Fibroblast of lung (primary cell): ENCODE measurements around the gene ZBTB34.

Experiments used
- CTCF ChIP-seq, 2 donors: IDR thresholded peaks in 1 of 2; conservative IDR thresholded peaks in 1 of 2; 1 replicate in 1 of 2; 2 replicates in 1 of 2; pipeline ENCODE4 v1.5.1; 2011 to 2012; ENCODE audit warnings: low read length in 2 of 2, control low read depth in 1 of 2, inconsistent platforms in 1 of 2, low read depth in 1 of 2, mild to moderate bottlenecking in 1 of 2
- EZH2 ChIP-seq: IDR thresholded peaks from 2 replicates; pipeline ENCODE4 v1.5.1; 2012; ENCODE audit warnings: low read length, control low read depth, mild to moderate bottlenecking; ENCODE audit errors: missing control alignments

- TF ChIP-seq CTCF (conservative IDR thresholded peaks at IDR 0.05 in 1 of 2, IDR thresholded peaks at IDR 0.05 in 1 of 2; ENCODE audit: low read depth in 1 of 2, low read length in 2 of 2) (no peak), EZH2 (no peak)
Measured at GRCh38 chr9:126885131-126885641, 24.7 kb downstream of the ZBTB34 start.
